SK-N-SH (cell line): ENCODE measurements around the gene CCDC175. TPM values are rescaled to one million over a fixed set of nuclear protein-coding genes. Genes with fewer than 3 reads are reported as not detected.

Experiments used
- CTCF ChIA-PET: fragments of 300-600, 350-600 bp; formaldehyde crosslinking; extraction: SDS; loops from one replicate; lab custom pipeline; 2021; lab: Yijun Ruan, JAX
- POLR2A ChIA-PET: fragments of 350-600 bp; sonication (Branson Sonifier 250); formaldehyde crosslinking; extraction: SDS; loops from one replicate; lab custom pipeline; 2020; ENCODE audit warnings: antibody characterized with exemption, inconsistent platforms; lab: Yijun Ruan, JAX
- DNase-seq: peaks from one replicate; pipeline ENCODE4 v3.0.0; 2012
- H2AFZ ChIP-seq: fragments of 200-600 bp; sonication (generic); 2 replicates; pipeline ENCODE4 v1.8.1; 2016; ENCODE audit warnings: antibody characterized with exemption, mild to moderate bottlenecking, low read depth
- H3F3A ChIP-seq: fragments of 200-600 bp; sonication (generic); replicated peaks from 2 replicates; pipeline ENCODE3; 2016; ENCODE audit warnings: antibody characterized with exemption, mild to moderate bottlenecking; ENCODE audit not compliant: insufficient read depth
- H3K27ac ChIP-seq, 2 experiments: fragments of 200-500 bp in 1 of 2; fragments of 200-600 bp in 1 of 2; sonication (Bioruptor generic) in 1 of 2; sonication (generic), shearing (Covaris generic) in 1 of 2; 2 replicates each; pipeline versions ENCODE4 v1.5.1 to v1.6.1; 2014 to 2016; ENCODE audit warnings: low read depth in 2 of 2, inconsistent platforms in 1 of 2, low read length in 1 of 2, mild to moderate bottlenecking in 1 of 2, mixed read lengths in 1 of 2
- H3K27me3 ChIP-seq: fragments of 200-600 bp; sonication (generic), shearing (Covaris generic); 2 replicates; pipeline ENCODE4 v1.6.1; 2016; ENCODE audit warnings: mixed run types; ENCODE audit not compliant: insufficient read depth
- H3K36me3 ChIP-seq, 2 experiments: fragments of 200-500 bp in 1 of 2; fragments of 200-600 bp in 1 of 2; sonication (Bioruptor generic) in 1 of 2; sonication (generic) in 1 of 2; replicated peaks in 1 of 2; 2 replicates each; pipeline versions ENCODE3 to v1.5.1; 2014 to 2016; ENCODE audit warnings: low read length in 1 of 2, mild to moderate bottlenecking in 1 of 2; ENCODE audit not compliant: insufficient read depth in 2 of 2, control insufficient read depth in 1 of 2
- H3K4me1 ChIP-seq, 2 experiments: fragments of 200-500 bp in 1 of 2; fragments of 200-600 bp in 1 of 2; sonication (Bioruptor generic) in 1 of 2; sonication (generic), shearing (Covaris generic) in 1 of 2; 2 replicates each; pipeline versions ENCODE4 v1.5.1 to v1.6.1; 2014 to 2016; ENCODE audit warnings: low read depth in 1 of 2, low read length in 1 of 2, mixed run types in 1 of 2; ENCODE audit not compliant: insufficient read depth in 2 of 2, control insufficient read depth in 1 of 2
- H3K4me2 ChIP-seq: fragments of 200-600 bp; sonication (generic), shearing (Covaris generic); 2 replicates; pipeline ENCODE4 v1.6.1; 2017; ENCODE audit warnings: mixed run types
- H3K4me3 ChIP-seq, 2 experiments: fragments of 200-500 bp in 1 of 2; fragments of 200-600 bp in 1 of 2; sonication (Bioruptor generic) in 1 of 2; sonication (generic), shearing (Covaris generic) in 1 of 2; 2 replicates each; pipeline versions ENCODE4 v1.5.1 to v1.8.1; 2014 to 2016; ENCODE audit warnings: low read depth in 2 of 2, inconsistent platforms in 1 of 2, low read length in 1 of 2, mild to moderate bottlenecking in 1 of 2, mixed read lengths in 1 of 2, moderate library complexity in 1 of 2
- H3K79me2 ChIP-seq: fragments of 200-600 bp; sonication (generic); 2 replicates; pipeline ENCODE4 v1.8.1; 2017; ENCODE audit warnings: mild to moderate bottlenecking; ENCODE audit not compliant: insufficient read depth
- H3K9ac ChIP-seq: fragments of 200-600 bp; sonication (generic); 2 replicates; pipeline ENCODE4 v1.6.1; 2017; ENCODE audit warnings: mixed run types
- H3K9me2 ChIP-seq: fragments of 200-600 bp; sonication (generic); 2 replicates; pipeline ENCODE4 v1.6.1; 2017; ENCODE audit warnings: mixed run types
- H3K9me3 ChIP-seq: fragments of 200-600 bp; sonication (generic); 2 replicates; pipeline ENCODE4 v1.6.1; 2017; ENCODE audit warnings: mixed run types, mild to moderate bottlenecking, moderate library complexity
- H4K20me1 ChIP-seq: fragments of 200-600 bp; sonication (generic); 2 replicates; pipeline ENCODE4 v1.6.1; 2017; ENCODE audit warnings: mild to moderate bottlenecking, mixed run types; ENCODE audit not compliant: insufficient read depth
- ELF1 ChIP-seq: IDR thresholded peaks from 2 replicates; pipeline ENCODE4 v1.4.0; 2012
- EZH2phosphoT487 ChIP-seq: fragments of 200-600 bp; sonication (generic); IDR thresholded peaks from 2 replicates; pipeline ENCODE4 v1.6.1; 2017; ENCODE audit warnings: low read depth, mixed run types, mild to moderate bottlenecking, antibody characterized with exemption, moderate library complexity, borderline replicate concordance
- GABPA ChIP-seq: IDR thresholded peaks from 2 replicates; pipeline ENCODE4 v1.4.0; 2012; ENCODE audit warnings: low read depth, mild to moderate bottlenecking
- GATA2 ChIP-seq: sonication (generic); formaldehyde crosslinking; IDR thresholded peaks from 2 replicates; pipeline ENCODE4 v1.5.0; 2020; ENCODE audit warnings: mild to moderate bottlenecking, missing genetic modification reagents
- MXI1 ChIP-seq: IDR thresholded peaks from 2 replicates; pipeline ENCODE4 v1.6.1; 2012; ENCODE audit warnings: mild to moderate bottlenecking, low read depth, low read length, improper control_type of control experiment
- NFIC ChIP-seq: IDR thresholded peaks from 2 replicates; pipeline ENCODE4 v1.4.0; 2012; ENCODE audit warnings: borderline replicate concordance
- POLR2AphosphoS5 ChIP-seq: IDR thresholded peaks from 2 replicates; pipeline ENCODE4 v1.6.1; 2012; ENCODE audit warnings: low read depth, low read length
- RAD21 ChIP-seq: IDR thresholded peaks from 2 replicates; pipeline ENCODE4 v1.6.1; 2012; ENCODE audit warnings: mild to moderate bottlenecking, low read length
- RXRA ChIP-seq: IDR thresholded peaks from 2 replicates; pipeline ENCODE4 v1.4.0; 2012; ENCODE audit warnings: low read depth, mild to moderate bottlenecking, borderline replicate concordance
- SIN3A ChIP-seq: IDR thresholded peaks from 2 replicates; pipeline ENCODE4 v1.6.1; 2012; ENCODE audit warnings: low read depth, mild to moderate bottlenecking, low read length, moderate library complexity, borderline replicate concordance
- TEAD4 ChIP-seq: IDR thresholded peaks from 2 replicates; pipeline ENCODE4 v1.4.0; 2012; ENCODE audit warnings: mild to moderate bottlenecking, borderline replicate concordance; ENCODE audit not compliant: insufficient read depth
- WGBS: methylation state at CpG from one replicate; pipeline ENCODE4 v1.1.6; 2017; ENCODE audit warnings: low lambda C conversion rate; 5-methylcytosine and 5-hydroxymethylcytosine counted together
- polyA plus RNA-seq, 3 experiments: library from polyadenylated mRNA; depleted of rRNA; stranded (reverse); fragments of >200 nt; gene quantifications; 2 replicates each; pipeline ENCODE4 v1.2.3, GENCODE V29; 2012
- TF ChIP-seq, protein P1 (sequence below): IDR thresholded peaks from 2 replicates; pipeline ENCODE4 v1.4.0; 2012; ENCODE audit warnings: low read depth, borderline replicate concordance
- TF ChIP-seq, protein P2 (sequence below): IDR thresholded peaks from 2 replicates; pipeline ENCODE4 v1.4.0; 2012; ENCODE audit warnings: low read depth
- TF ChIP-seq, protein P3 (sequence below): IDR thresholded peaks from 2 replicates; pipeline ENCODE4 v1.4.0; 2012; ENCODE audit warnings: low read depth, borderline replicate concordance
- TF ChIP-seq, protein P4 (sequence below): fragments of 150-350 bp; IDR thresholded peaks from 2 replicates; pipeline ENCODE4 v1.6.1; 2016; ENCODE audit warnings: mild to moderate bottlenecking, low read depth, low read length

CCDC175 gene
- polyA plus RNA-seq, 1 of the 3 experiments (the other 2 are of a cell fraction): not detected

DNA sequence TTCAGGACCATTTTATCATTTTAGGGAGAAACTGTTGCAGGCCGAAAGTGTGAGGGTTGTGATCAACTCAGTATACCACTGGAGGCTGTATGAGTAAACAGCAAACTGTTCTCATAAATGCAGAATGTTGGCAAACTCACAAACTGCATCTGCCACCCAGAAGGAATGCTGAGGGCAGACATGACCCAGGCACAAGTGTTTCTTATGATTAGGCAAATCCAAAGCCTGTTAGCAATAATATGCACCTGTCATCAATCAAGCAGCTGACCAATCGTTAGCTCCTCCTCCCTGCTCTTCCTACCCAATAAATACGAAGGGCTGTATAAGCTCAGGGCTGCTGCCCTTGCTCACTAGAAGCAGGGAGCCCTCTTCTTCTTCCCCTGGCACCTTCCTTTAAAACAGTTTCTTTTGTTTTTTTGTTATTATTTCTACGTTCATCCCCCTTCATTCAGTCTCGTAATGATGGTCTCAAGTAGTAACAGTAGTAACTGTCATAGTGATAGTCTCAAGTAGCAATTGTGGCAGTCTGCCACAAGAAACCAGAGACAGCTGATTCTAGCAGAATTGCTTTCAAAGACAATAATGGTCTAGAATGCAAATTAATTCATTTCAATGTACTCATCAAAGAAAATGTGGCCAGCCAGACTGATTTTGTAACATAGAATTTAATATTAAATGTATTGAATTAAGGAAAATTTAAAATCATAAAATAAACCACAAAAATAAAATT, 15.2 kb upstream of the CCDC175 start (continued):
- TF ChIP-seq, protein P1, sequence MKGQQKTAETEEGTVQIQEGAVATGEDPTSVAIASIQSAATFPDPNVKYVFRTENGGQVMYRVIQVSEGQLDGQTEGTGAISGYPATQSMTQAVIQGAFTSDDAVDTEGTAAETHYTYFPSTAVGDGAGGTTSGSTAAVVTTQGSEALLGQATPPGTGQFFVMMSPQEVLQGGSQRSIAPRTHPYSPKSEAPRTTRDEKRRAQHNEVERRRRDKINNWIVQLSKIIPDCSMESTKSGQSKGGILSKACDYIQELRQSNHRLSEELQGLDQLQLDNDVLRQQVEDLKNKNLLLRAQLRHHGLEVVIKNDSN: no peak
- TF ChIP-seq, protein P2, sequence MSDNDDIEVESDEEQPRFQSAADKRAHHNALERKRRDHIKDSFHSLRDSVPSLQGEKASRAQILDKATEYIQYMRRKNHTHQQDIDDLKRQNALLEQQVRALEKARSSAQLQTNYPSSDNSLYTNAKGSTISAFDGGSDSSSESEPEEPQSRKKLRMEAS: no peak
- no peak for TF ChIP-seq GABPA
- no peak for TF ChIP-seq RXRA
- TF ChIP-seq, protein P3, sequence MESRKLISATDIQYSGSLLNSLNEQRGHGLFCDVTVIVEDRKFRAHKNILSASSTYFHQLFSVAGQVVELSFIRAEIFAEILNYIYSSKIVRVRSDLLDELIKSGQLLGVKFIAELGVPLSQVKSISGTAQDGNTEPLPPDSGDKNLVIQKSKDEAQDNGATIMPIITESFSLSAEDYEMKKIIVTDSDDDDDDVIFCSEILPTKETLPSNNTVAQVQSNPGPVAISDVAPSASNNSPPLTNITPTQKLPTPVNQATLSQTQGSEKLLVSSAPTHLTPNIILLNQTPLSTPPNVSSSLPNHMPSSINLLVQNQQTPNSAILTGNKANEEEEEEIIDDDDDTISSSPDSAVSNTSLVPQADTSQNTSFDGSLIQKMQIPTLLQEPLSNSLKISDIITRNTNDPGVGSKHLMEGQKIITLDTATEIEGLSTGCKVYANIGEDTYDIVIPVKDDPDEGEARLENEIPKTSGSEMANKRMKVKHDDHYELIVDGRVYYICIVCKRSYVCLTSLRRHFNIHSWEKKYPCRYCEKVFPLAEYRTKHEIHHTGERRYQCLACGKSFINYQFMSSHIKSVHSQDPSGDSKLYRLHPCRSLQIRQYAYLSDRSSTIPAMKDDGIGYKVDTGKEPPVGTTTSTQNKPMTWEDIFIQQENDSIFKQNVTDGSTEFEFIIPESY: no peak
- TF ChIP-seq ELF1: no peak
- no peak for TF ChIP-seq MXI1
- no peak for TF ChIP-seq RAD21
- no peak for TF ChIP-seq GATA2 (CRISPR knock-in tag)
- TF ChIP-seq POLR2AphosphoS5: no peak

DNA sequence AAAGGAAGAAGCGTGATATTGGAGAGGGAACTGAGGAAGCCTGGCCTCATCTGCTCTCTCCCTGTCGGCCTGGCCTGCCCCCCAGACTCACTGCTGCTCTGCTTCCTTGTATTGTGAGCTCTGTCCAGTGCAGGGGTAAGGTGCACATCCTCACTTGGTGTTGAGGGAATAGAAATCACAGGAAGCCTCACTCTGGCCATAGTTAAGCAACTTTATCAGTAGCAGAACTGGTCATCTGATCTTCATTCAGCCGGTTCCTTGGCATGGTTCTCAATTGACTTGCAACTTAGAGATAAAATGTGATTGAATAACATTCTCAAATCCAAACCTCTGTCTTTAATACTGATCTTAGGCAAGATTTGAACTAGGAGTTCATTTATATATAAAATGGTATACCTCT, 11.5 kb upstream of the CCDC175 start:
- no peak overlapping the region for H3K27ac ChIP-seq
- 64% methylated on average over 3 of the region's 3 CpGs for WGBS
- no peak for TF ChIP-seq SIN3A
- TF ChIP-seq, all 33 proteins: peak for 0
- no peak overlapping the region for H3K4me2 ChIP-seq
- no peak for DNase-seq
- no peaks in the 10 kb centered on the region for H3K27me3 ChIP-seq
- H3K4me3 ChIP-seq: no peak overlapping the region
- no peaks in the 10 kb centered on the region for H3F3A ChIP-seq
- no peaks in the 10 kb centered on the region for H3K79me2 ChIP-seq
- H3K9ac ChIP-seq: no peak overlapping the region
- ChIA-PET POLR2A (no interaction called here), CTCF (interaction anchor here (1.6 kb wide), 1 partner anchor 11 kb away, joined by 4 read pairs; the partner anchor contains the start of gene CCDC175)
- H3K36me3 ChIP-seq: no peaks in the 10 kb centered on the region
- no peaks in the 10 kb centered on the region for H3K9me3 ChIP-seq
- H2AFZ ChIP-seq: no peak overlapping the region
- no peaks in the 10 kb centered on the region for H3K9me2 ChIP-seq
- peaks cover 2 to 7% of the 10 kb centered on the region in 2 experiments; a peak in 2 of 4 replicates for H3K4me1 ChIP-seq
- H4K20me1 ChIP-seq: no peaks in the 10 kb centered on the region

DNA sequence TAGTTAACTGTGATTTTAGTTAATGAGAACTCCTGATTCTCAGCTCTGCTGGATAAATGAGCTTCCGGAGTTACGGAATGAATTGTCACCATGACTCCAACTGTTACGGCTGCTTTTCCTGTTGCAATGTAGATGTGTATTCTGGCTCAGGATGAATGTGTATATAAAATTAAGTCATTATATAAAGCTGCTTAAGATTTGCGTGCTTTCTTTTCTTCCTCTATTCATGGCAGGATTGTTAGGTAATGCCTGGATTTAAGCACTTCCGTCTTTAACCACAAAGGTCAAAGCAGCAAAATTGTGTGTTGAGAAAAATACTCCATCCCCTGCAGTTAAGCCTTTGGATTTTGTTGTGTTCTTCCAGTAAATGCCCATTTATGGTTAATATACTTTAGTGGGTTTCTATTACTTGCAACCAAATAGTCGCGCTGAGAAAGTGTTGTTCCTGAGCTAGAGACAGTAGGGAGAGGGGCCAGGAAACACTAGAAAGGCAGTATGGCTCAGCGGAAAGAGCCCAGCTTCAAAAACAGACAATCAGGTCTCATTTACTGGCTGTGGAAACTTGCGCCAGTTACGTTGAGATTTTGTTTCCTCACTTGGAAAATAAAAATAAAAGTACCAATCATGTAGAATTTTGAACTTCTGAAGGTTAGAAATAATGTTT, 9.4 kb upstream of the CCDC175 start:
- 89% methylated on average over 10 of the region's 10 CpGs for WGBS
- DNase-seq: no peak
- Histone ChIP-seq H3K27me3 (no peaks in the 10 kb centered on the region), H3K79me2 (no peaks in the 10 kb centered on the region), H3K9me3 (no peaks in the 10 kb centered on the region), H4K20me1 (no peaks in the 10 kb centered on the region), H3K9me2 (no peaks in the 10 kb centered on the region), H3K27ac (no peak overlapping the region), H3F3A (no peaks in the 10 kb centered on the region), H3K4me2 (no peak overlapping the region), H3K4me3 (no peak overlapping the region), H3K4me1 (peaks cover 2 to 7% of the 10 kb centered on the region in 2 experiments; a peak in 2 of 4 replicates), H3K36me3 (no peaks in the 10 kb centered on the region), H3K9ac (no peak overlapping the region), H2AFZ (no peak overlapping the region)
- CTCF ChIA-PET: interaction anchor here (1.1 to 2.1 kb wide), 3 partner anchors 10 to 312 kb away, joined by 4 to 11 read pairs (median 5); partner anchors contain the start of gene CCDC175
- POLR2A ChIA-PET: no interaction called here
- TF ChIP-seq EZH2phosphoT487 (no peak), POLR2AphosphoS5 (no peak), TEAD4 (no peak), MXI1 (no peak), NFIC (no peak)
- TF ChIP-seq, protein P4, sequence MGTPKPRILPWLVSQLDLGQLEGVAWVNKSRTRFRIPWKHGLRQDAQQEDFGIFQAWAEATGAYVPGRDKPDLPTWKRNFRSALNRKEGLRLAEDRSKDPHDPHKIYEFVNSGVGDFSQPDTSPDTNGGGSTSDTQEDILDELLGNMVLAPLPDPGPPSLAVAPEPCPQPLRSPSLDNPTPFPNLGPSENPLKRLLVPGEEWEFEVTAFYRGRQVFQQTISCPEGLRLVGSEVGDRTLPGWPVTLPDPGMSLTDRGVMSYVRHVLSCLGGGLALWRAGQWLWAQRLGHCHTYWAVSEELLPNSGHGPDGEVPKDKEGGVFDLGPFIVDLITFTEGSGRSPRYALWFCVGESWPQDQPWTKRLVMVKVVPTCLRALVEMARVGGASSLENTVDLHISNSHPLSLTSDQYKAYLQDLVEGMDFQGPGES: no peak
- TF ChIP-seq, protein P1: no peak
